C1 segment of cervical spinal cord (tissue), 14 donors: ENCODE results near the gene CEP63.

Experiments
- DNase-seq, 14 donors: peaks; one replicate each; lab custom pipeline; 2025; lab: John Stamatoyannopoulos, UW

CEP63 gene

GRCh38 chr3:134608023-134608770, 122.3 kb downstream of the CEP63 start:
- peak in 1 of 14 donors; percentile 46 for DNase-seq

- no peak for DNase-seq
Observed at GRCh38 chr3:134608771-134609435, 123.0 kb downstream of the CEP63 start.

GRCh38 chr3:134609821-134610431, 124.1 kb downstream of the CEP63 start:
- DNase-seq: peak in 1 of 14 donors; percentile 13

- no peak for DNase-seq
Observed at GRCh38 chr3:134610432-134611385, 124.9 kb downstream of the CEP63 start.

- DNase-seq: no peak
Observed at GRCh38 chr3:134611516-134611915, 125.7 kb downstream of the CEP63 start.

GRCh38 chr3:134613006-134613520, 127.2 kb downstream of the CEP63 start:
- DNase-seq: no peak

- no peak for DNase-seq
Observed at GRCh38 chr3:134614955-134615354, 129.1 kb downstream of the CEP63 start.

- DNase-seq: no peak
Observed at GRCh38 chr3:134615743-134616142, 129.9 kb downstream of the CEP63 start.

- no peak for DNase-seq
Observed at GRCh38 chr3:134617608-134618477, 132.0 kb downstream of the CEP63 start.

GRCh38 chr3:134618478-134619300, 132.8 kb downstream of the CEP63 start:
- peak in 6 of 14 donors; percentile 11 to 72 (median 24) for DNase-seq

- no peak for DNase-seq
Observed at GRCh38 chr3:134619301-134619615, 133.4 kb downstream of the CEP63 start.

- DNase-seq: no peak
Observed at GRCh38 chr3:134619884-134620445, 134.1 kb downstream of the CEP63 start.

- DNase-seq: no peak
Observed at GRCh38 chr3:134620476-134621115, 134.7 kb downstream of the CEP63 start.

- no peak for DNase-seq
Observed at GRCh38 chr3:134621854-134622253, 136.0 kb downstream of the CEP63 start.

- DNase-seq: no peak
Observed at GRCh38 chr3:134622806-134623365, 137.0 kb downstream of the CEP63 start.

GRCh38 chr3:134623615-134624245, 137.9 kb downstream of the CEP63 start:
- no peak for DNase-seq
